ENCODE results near the gene ENDOU. TPM values are rescaled to one million over a fixed set of nuclear protein-coding genes. Genes with fewer than 3 reads are reported as not detected.
A peak's percentile ranks its signal among the peaks of the same experiment; 100 is the strongest.

ENDOU gene
- total RNA-seq, 4 donors from 2014 or later: 0.32 TPM; not detected in 3

- WGBS, 2 donors (ENCODE audit: low coverage in 1 of 2): 51 to 81% methylated on average over 3 to 12 of the region's 12 CpGs
- DNase-seq: peak; percentile 80
- H3K4me1 ChIP-seq: peaks cover 23 to 61% (median 50%) of the 10 kb centered on the region in 4 donors
These were observed 30.6 kb upstream of the ENDOU start for GRCh38 chr12:47755655-47756562.

GRCh38 chr12:47754881-47755280 lies 29.6 kb upstream of the ENDOU start:
- TF ChIP-seq POLR2A (IDR thresholded peaks at IDR 0.05) (no peak), EP300 (IDR thresholded peaks at IDR 0.05; ENCODE audit: low read depth) (no peak), CTCF (IDR thresholded peaks at IDR 0.05) (no peak), POLR2AphosphoS5 (IDR thresholded peaks at IDR 0.05) (peak in 2 of 3 donors; percentile 49 to 72)
- no peaks in the 10 kb centered on the region for H3K9me3 ChIP-seq
- in situ Hi-C loops (cut with MboI; ENCODE audit: low pct_ligation_motif_present in 1 of 4, low pct_unique_long_range_greater_than_20kb in 1 of 4, low sequenced_read_pairs in 3 of 4) (no loop called here), intact Hi-C loops (cut with DNase I; ENCODE audit: low total_unique reads) (no loop called here)
- no peaks in the 10 kb centered on the region for H3K27me3 ChIP-seq
- H3K36me3 ChIP-seq: no peaks in the 10 kb centered on the region
- WGBS, 2 donors (ENCODE audit: low coverage in 1 of 2): 25% methylated on average over 3 of the region's 3 CpGs; no CpG with 5 or more reads in 1 of the 2 donors
- peak; percentile 90 for DNase-seq
- H3K27ac ChIP-seq: peak overlapping the region; percentile 52 to 82 (median 76)
- peaks cover 23 to 59% (median 50%) of the 10 kb centered on the region in 4 donors for H3K4me1 ChIP-seq
- no peak overlapping the region for H3K4me3 ChIP-seq

More at GRCh38 chr12:47755655-47756562, 30.6 kb upstream of the ENDOU start:
- Histone ChIP-seq H3K4me3 (peak overlapping the region in 1 of 4 donors; percentile 0), H3K27ac (peak overlapping the region; percentile 52 to 82 (median 76)), H3K27me3 (no peaks in the 10 kb centered on the region), H3K36me3 (no peaks in the 10 kb centered on the region), H3K9me3 (no peaks in the 10 kb centered on the region)
- in situ Hi-C loops (cut with MboI; ENCODE audit: low pct_ligation_motif_present in 1 of 4, low pct_unique_long_range_greater_than_20kb in 1 of 4, low sequenced_read_pairs in 3 of 4): no loop called here
- TF ChIP-seq CTCF (IDR thresholded peaks at IDR 0.05) (no peak), EP300 (IDR thresholded peaks at IDR 0.05; ENCODE audit: low read depth) (no peak), POLR2A (IDR thresholded peaks at IDR 0.05) (no peak), POLR2AphosphoS5 (IDR thresholded peaks at IDR 0.05) (no peak)
- intact Hi-C loops (cut with DNase I; ENCODE audit: low total_unique reads): no loop called here

- H3K27me3 ChIP-seq: no peaks in the 10 kb centered on the region
- no peaks in the 10 kb centered on the region for H3K36me3 ChIP-seq
- in situ Hi-C loops (cut with MboI; ENCODE audit: low pct_ligation_motif_present in 1 of 4, low pct_unique_long_range_greater_than_20kb in 1 of 4, low sequenced_read_pairs in 3 of 4) (no loop called here), intact Hi-C loops (cut with DNase I; ENCODE audit: low total_unique reads) (no loop called here)
- no peak for DNase-seq
- no peak for TF ChIP-seq POLR2A (IDR thresholded peaks at IDR 0.05)
- TF ChIP-seq CTCF (IDR thresholded peaks at IDR 0.05): no peak
- no peak for TF ChIP-seq POLR2AphosphoS5 (IDR thresholded peaks at IDR 0.05)
- no peak for TF ChIP-seq EP300 (IDR thresholded peaks at IDR 0.05; ENCODE audit: low read depth)
- H3K27ac ChIP-seq: peak overlapping the region; percentile 52 to 82 (median 76)
- WGBS, 2 donors (ENCODE audit: low coverage in 1 of 2): 91% methylated on average over 4 of the region's 4 CpGs; no CpG with 5 or more reads in 1 of the 2 donors
- no peak overlapping the region for H3K4me3 ChIP-seq
- H3K4me1 ChIP-seq: peaks cover 23 to 51% (median 43%) of the 10 kb centered on the region in 4 donors
- H3K9me3 ChIP-seq: no peaks in the 10 kb centered on the region
These were observed 28.8 kb upstream of the ENDOU start for GRCh38 chr12:47754126-47754525.
